CD14-positive monocyte (primary cell): ENCODE data around the gene TTC33. TPM values are rescaled to one million over a fixed set of nuclear protein-coding genes. Genes with fewer than 3 reads are reported as not detected.

ENCODE experiments used
- DNase-seq, 3 donors: peaks; one replicate each; pipeline ENCODE4 v3.0.0-alpha.2; 2011 to 2022
- H2AFZ ChIP-seq: 2 replicates; pipeline ENCODE4 v1.6.0; 2012; ENCODE audit warnings: mild to moderate bottlenecking, low read depth, low read length, inconsistent platforms; ENCODE audit not compliant: insufficient read depth, poor library complexity, severe bottlenecking
- H3K27ac ChIP-seq, 2 donors: 1 replicate in 1 of 2; 2 replicates in 1 of 2; pipeline ENCODE4 v1.5.1; 2012 to 2013; ENCODE audit warnings: low read length in 2 of 2, control low read depth in 1 of 2, inconsistent platforms in 1 of 2, low read depth in 1 of 2, mild to moderate bottlenecking in 1 of 2
- H3K27me3 ChIP-seq, 2 donors: one replicate each; pipeline versions ENCODE4 v1.6.0 to v1.6.1; 2011 to 2013; ENCODE audit warnings: low read length in 2 of 2; ENCODE audit not compliant: control insufficient read depth in 2 of 2, insufficient read depth in 2 of 2
- H3K36me3 ChIP-seq, 2 donors: replicated peaks in 1 of 2; 1 replicate in 1 of 2; 2 replicates in 1 of 2; pipeline versions ENCODE4 v1.5.1 to v1.6.1; 2012 to 2013; ENCODE audit warnings: low read length in 2 of 2, control low read depth in 1 of 2, inconsistent platforms in 1 of 2, mild to moderate bottlenecking in 1 of 2; ENCODE audit not compliant: insufficient read depth in 2 of 2, control insufficient read depth in 1 of 2
- H3K4me1 ChIP-seq, 2 donors: 1 replicate in 1 of 2; 2 replicates in 1 of 2; pipeline versions ENCODE4 v1.5.1 to v1.6.1; 2012 to 2013; ENCODE audit warnings: low read length in 2 of 2, control low read depth in 1 of 2, inconsistent platforms in 1 of 2, mild to moderate bottlenecking in 1 of 2, moderate library complexity in 1 of 2; ENCODE audit not compliant: insufficient read depth in 2 of 2, control insufficient read depth in 1 of 2
- H3K4me2 ChIP-seq: replicated peaks from 2 replicates; pipeline ENCODE3; 2012; ENCODE audit warnings: low read length, moderate library complexity, mild to moderate bottlenecking; ENCODE audit not compliant: poor library complexity, severe bottlenecking; ENCODE audit errors: extremely low read depth
- H3K4me3 ChIP-seq, 3 experiments: fragments of 200-600 bp in 1 of 3; sonication (generic) in 1 of 3; replicated peaks in 1 of 3; 1 replicate in 2 of 3; 2 replicates in 1 of 3; pipeline ENCODE4 v1.5.1; 2011 to 2013; ENCODE audit warnings: low read length in 3 of 3, mild to moderate bottlenecking in 3 of 3, control low read depth in 2 of 3, low read depth in 2 of 3, inconsistent platforms in 1 of 3, moderate library complexity in 1 of 3
- H3K79me2 ChIP-seq: 2 replicates; pipeline ENCODE4 v1.6.0; 2012; ENCODE audit warnings: mild to moderate bottlenecking, control low read depth, inconsistent platforms, low read length, moderate library complexity; ENCODE audit not compliant: insufficient read depth
- H3K9ac ChIP-seq: 2 replicates; pipeline ENCODE4 v1.6.0; 2017; ENCODE audit warnings: low read length, mild to moderate bottlenecking; ENCODE audit not compliant: insufficient read depth, poor library complexity, severe bottlenecking
- H3K9me3 ChIP-seq, 2 donors: replicated peaks in 1 of 2; 1 replicate in 1 of 2; 2 replicates in 1 of 2; pipeline versions ENCODE4 v1.5.1 to v1.6.1; 2012 to 2013; ENCODE audit warnings: low read length in 2 of 2, control low read depth in 1 of 2; ENCODE audit not compliant: control insufficient read depth in 1 of 2, insufficient read depth in 1 of 2
- H4K20me1 ChIP-seq: 2 replicates; pipeline ENCODE4 v1.6.0; 2012; ENCODE audit warnings: mild to moderate bottlenecking, low read length, control low read depth, moderate library complexity; ENCODE audit not compliant: insufficient read depth
- H3K27ac Mint-ChIP-seq, 7 donors: one replicate each; pipeline ENCODE4 v1.8.0; 2020; ENCODE audit warnings: mild to moderate bottlenecking in 7 of 7, mixed read lengths in 7 of 7, moderate library complexity in 6 of 7, inconsistent platforms in 2 of 7
- H3K27me3 Mint-ChIP-seq, 3 donors: one replicate each; pipeline ENCODE4 v1.8.0; 2021 to 2022; ENCODE audit warnings: low read depth in 3 of 3, mild to moderate bottlenecking in 3 of 3, mixed read lengths in 3 of 3, moderate library complexity in 3 of 3, inconsistent platforms in 1 of 3
- H3K36me3 Mint-ChIP-seq, 2 donors: one replicate each; pipeline ENCODE4 v1.8.0; 2020; ENCODE audit warnings: mixed read lengths in 2 of 2, inconsistent platforms in 1 of 2, mild to moderate bottlenecking in 1 of 2
- H3K4me1 Mint-ChIP-seq: one replicate; pipeline ENCODE4 v1.8.0; 2020; ENCODE audit warnings: mild to moderate bottlenecking, mixed read lengths
- H3K4me3 Mint-ChIP-seq, 2 donors: one replicate each; pipeline ENCODE4 v1.8.0; 2020; ENCODE audit warnings: mild to moderate bottlenecking in 2 of 2, mixed read lengths in 2 of 2, moderate library complexity in 1 of 2
- H3K9me3 Mint-ChIP-seq, 7 donors: one replicate each; pipeline ENCODE4 v1.8.0; 2020 to 2022; ENCODE audit warnings: mixed read lengths in 7 of 7, mild to moderate bottlenecking in 6 of 7, moderate library complexity in 6 of 7, inconsistent platforms in 2 of 7
- CTCF ChIP-seq: fragments of 200-600 bp; IDR thresholded peaks from one replicate; pipeline ENCODE4 v1.8.0; 2022; ENCODE audit warnings: antibody characterized with exemption, mild to moderate bottlenecking
- WGBS: methylation state at CpG from one replicate; pipeline ENCODE4 v1.1.5; 2013; ENCODE audit warnings: missing lambda C conversion rate; ENCODE audit not compliant: insufficient coverage; 5-methylcytosine and 5-hydroxymethylcytosine counted together
- intact Hi-C, 2 donors: fragments of 100-400 bp; cut with micrococcal nuclease; formaldehyde crosslinking; loops; one replicate each; pipeline versions ENCODE4 v1.15.0 to v1.15.1; 2023
- polyA plus RNA-seq, 3 donors: library from polyadenylated mRNA; depleted of rRNA in 1 of 3; unstranded in 2 of 3; stranded (reverse) in 1 of 3; fragments of 300-500 nt in 2 of 3; fragments of >200 nt in 1 of 3; fragmentation: Illumina TruSeq in 2 of 3; gene quantifications; 1 replicate in 2 of 3; 2 replicates in 1 of 3; pipeline ENCODE4 v1.2.3, GENCODE V29; 2012 to 2021

The TTC33 gene
- polyA plus RNA-seq, 3 donors = 1.5 to 11.7 (median 9.4) TPM

GRCh38 chr5:40502736-40503135 lies 253.0 kb downstream of the TTC33 start:
- Histone ChIP-seq H3K4me2 (peak overlapping the region; percentile 65), H4K20me1 (no peaks in the 10 kb centered on the region), H2AFZ (peak overlapping the region; percentile 68), H3K27me3 (no peaks in the 10 kb centered on the region), H3K9ac (no peak overlapping the region), H3K4me1 (peaks cover 26 to 33% of the 10 kb centered on the region in 2 donors), H3K36me3 (no peaks in the 10 kb centered on the region), H3K79me2 (no peaks in the 10 kb centered on the region), H3K9me3 (no peaks in the 10 kb centered on the region), H3K4me3 (peak overlapping the region in 2 of 3 experiments; percentile 13 to 56), H3K27ac (peak overlapping the region in 1 of 2 donors; percentile 83)
- no CpG with 5 or more reads among the region's 3 CpGs for WGBS
- Mint-ChIP-seq H3K36me3 (no peaks in the 10 kb centered on the region), H3K9me3 (no peaks in the 10 kb centered on the region), H3K4me1 (peaks cover 3% of the 10 kb centered on the region), H3K4me3 (no peak overlapping the region), H3K27ac (no peak overlapping the region), H3K27me3 (no peaks in the 10 kb centered on the region)
- peak; percentile 43 to 68 (median 55) for DNase-seq
- intact Hi-C loops = no loop called here
- TF ChIP-seq CTCF = no peak

GRCh38 chr5:40501711-40502444 lies 253.9 kb downstream of the TTC33 start:
- no peaks in the 10 kb centered on the region for H3K36me3 ChIP-seq
- TF ChIP-seq CTCF = no peak
- Mint-ChIP-seq H3K4me3 (no peak overlapping the region), H3K36me3 (no peaks in the 10 kb centered on the region), H3K4me1 (peaks cover 3% of the 10 kb centered on the region), H3K27ac (no peak overlapping the region), H3K9me3 (no peaks in the 10 kb centered on the region), H3K27me3 (no peaks in the 10 kb centered on the region)
- H3K27me3 ChIP-seq = no peaks in the 10 kb centered on the region
- intact Hi-C loops = no loop called here
- peak overlapping the region; percentile 65 for H3K4me2 ChIP-seq
- peaks cover 26 to 33% of the 10 kb centered on the region in 2 donors for H3K4me1 ChIP-seq
- no peaks in the 10 kb centered on the region for H3K9me3 ChIP-seq
- peak overlapping the region in 1 of 3 experiments; percentile 56 for H3K4me3 ChIP-seq
- 100% methylated on average over 1 of the region's 4 CpGs for WGBS
- H4K20me1 ChIP-seq = no peaks in the 10 kb centered on the region
- no peak overlapping the region for H3K9ac ChIP-seq
- H2AFZ ChIP-seq = peak overlapping the region; percentile 68
- no peaks in the 10 kb centered on the region for H3K79me2 ChIP-seq
- no peak for DNase-seq
- peak overlapping the region in 1 of 2 donors; percentile 83 for H3K27ac ChIP-seq
